Small intestine (tissue), 7 donors: ENCODE results near the gene SULT2A1. TPM values are rescaled to one million over a fixed set of nuclear protein-coding genes. Genes with fewer than 3 reads are reported as not detected.
"Not testable (repeated sequence)": the region's sequence is repeated elsewhere in the genome, so short reads cannot be mapped to it uniquely, and the experiment has no call there.

Experiments
- DNase-seq, 2 donors: peaks; one replicate each; pipeline versions ENCODE4 v3.0.0 to v3.0.0-alpha.2; 2013
- FAIRE-seq: peaks from 2 replicates; lab custom pipeline; 2012; peaks lifted over from hg19 to GRCh38; lab: Jason Lieb, UNC
- H3K27ac ChIP-seq, 3 donors: one replicate each; pipeline ENCODE4 v1.5.1; 2013; ENCODE audit warnings: low read length in 2 of 3, mild to moderate bottlenecking in 2 of 3, control low read depth in 1 of 3, inconsistent platforms in 1 of 3, low read depth in 1 of 3, moderate library complexity in 1 of 3
- H3K27me3 ChIP-seq, 3 donors: one replicate each; pipeline ENCODE4 v1.6.1; 2013; ENCODE audit warnings: low read length in 3 of 3, inconsistent platforms in 1 of 3; ENCODE audit not compliant: control insufficient read depth in 3 of 3, insufficient read depth in 3 of 3
- H3K36me3 ChIP-seq, 3 donors: one replicate each; pipeline ENCODE4 v1.6.1; 2013; ENCODE audit warnings: low read length in 3 of 3, inconsistent platforms in 1 of 3, low read depth in 1 of 3, mild to moderate bottlenecking in 1 of 3, moderate library complexity in 1 of 3; ENCODE audit not compliant: control insufficient read depth in 3 of 3, insufficient read depth in 2 of 3
- H3K4me1 ChIP-seq, 3 donors: one replicate each; pipeline ENCODE4 v1.6.1; 2013; ENCODE audit warnings: low read length in 2 of 3, inconsistent platforms in 1 of 3, low read depth in 1 of 3, mild to moderate bottlenecking in 1 of 3, moderate library complexity in 1 of 3; ENCODE audit not compliant: control insufficient read depth in 3 of 3, insufficient read depth in 2 of 3
- H3K4me3 ChIP-seq, 3 donors: one replicate each; pipeline ENCODE4 v1.5.1; 2013; ENCODE audit warnings: low read length in 3 of 3, control low read depth in 1 of 3, inconsistent platforms in 1 of 3, low read depth in 1 of 3, mild to moderate bottlenecking in 1 of 3, moderate library complexity in 1 of 3
- H3K9me3 ChIP-seq, 2 donors: one replicate each; pipeline ENCODE4 v1.6.1; 2013; ENCODE audit warnings: low read depth in 1 of 2, low read length in 1 of 2; ENCODE audit not compliant: control insufficient read depth in 2 of 2, insufficient read depth in 1 of 2
- WGBS, 3 donors: extraction: QIAGEN DNeasy Blood & Tissue Kit; methylation state at CpG; one replicate each; pipeline ENCODE4 v1.1.7; 2013; 5-methylcytosine and 5-hydroxymethylcytosine counted together
- polyA plus RNA-seq, 4 donors: library from polyadenylated mRNA; stranded (reverse) in 3 of 4; unstranded in 1 of 4; fragments of 200-250 nt in 3 of 4; fragments of 120-200 nt in 1 of 4; gene quantifications; one replicate each; pipeline versions ENCODE4 v1.2.1 to v1.2.3, GENCODE V29; 2013
- donor health status: healthy with polysubstance abuse.
- donor health status: control.
- donor health status: control.
- donor health status: Bipolar disorder and iron deficiency.
- donor health status: healthy.

SULT2A1 gene
- polyA plus RNA-seq, 4 donors = 12.7 to 275 (median 187) TPM

- Histone ChIP-seq H3K4me3 (peak overlapping the region in 2 of 3 donors; percentile 1 to 6), H3K9me3 (no peaks in the 10 kb centered on the region), H3K4me1 (no peaks in the 10 kb centered on the region), H3K36me3 (peaks cover 0 to 32% (median 4%) of the 10 kb centered on the region in 3 donors), H3K27ac (no peak overlapping the region), H3K27me3 (no peaks in the 10 kb centered on the region)
- FAIRE-seq (no peak), DNase-seq (no peak)
- WGBS, 3 donors = 70 to 78% (median 70%) methylated on average over 3 of the region's 3 CpGs
These were observed 3.2 kb downstream of the SULT2A1 start for GRCh38 chr19:47882890-47883289.

DNA sequence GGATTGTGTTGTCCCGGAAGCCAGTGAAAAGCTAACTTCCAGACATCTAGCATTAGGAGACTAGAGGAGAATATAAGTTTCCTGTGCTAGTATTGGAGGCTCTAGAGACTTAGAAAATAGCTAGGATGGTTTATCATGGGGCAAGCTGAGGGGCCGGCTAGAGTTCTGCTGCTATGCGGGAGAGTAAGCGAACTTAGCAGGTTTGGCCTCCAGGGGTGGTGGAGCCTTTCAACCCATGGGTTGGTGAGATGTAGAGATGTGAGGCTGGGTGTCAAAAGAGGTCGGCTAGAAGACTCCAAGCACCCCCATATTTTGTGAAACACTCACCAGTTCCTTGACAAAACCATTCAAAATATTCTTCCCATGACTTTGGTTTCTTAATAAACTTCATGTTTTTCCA lies 4.4 kb downstream of the SULT2A1 start:
- Histone ChIP-seq H3K4me3 (no peak overlapping the region), H3K9me3 (no peaks in the 10 kb centered on the region), H3K27me3 (no peaks in the 10 kb centered on the region), H3K27ac (no peak overlapping the region), H3K4me1 (no peaks in the 10 kb centered on the region), H3K36me3 (peaks cover 0 to 36% (median 4%) of the 10 kb centered on the region in 3 donors)
- WGBS, 3 donors = 79 to 93% (median 86%) methylated on average over 5 of the region's 5 CpGs
- no peak for FAIRE-seq
- no peak for DNase-seq

- H3K9me3 ChIP-seq, H3K27me3 ChIP-seq, H3K27ac ChIP-seq, FAIRE-seq, H3K4me1 ChIP-seq, DNase-seq, H3K4me3 ChIP-seq: not testable (repeated sequence)
- peaks cover 0 to 46% (median 4%) of the 10 kb centered on the region in 3 donors for H3K36me3 ChIP-seq
- 63 to 72% (median 65%) methylated on average over 3 to 4 of the region's 4 CpGs for WGBS, 3 donors
These were observed 6.7 kb downstream of the SULT2A1 start for GRCh38 chr19:47879385-47879784.

GRCh38 chr19:47878906-47879305 lies 7.2 kb downstream of the SULT2A1 start:
- H3K36me3 ChIP-seq = peaks cover 0 to 51% (median 4%) of the 10 kb centered on the region in 3 donors
- 72 to 95% (median 89%) methylated on average over 4 of the region's 4 CpGs for WGBS, 3 donors

DNA sequence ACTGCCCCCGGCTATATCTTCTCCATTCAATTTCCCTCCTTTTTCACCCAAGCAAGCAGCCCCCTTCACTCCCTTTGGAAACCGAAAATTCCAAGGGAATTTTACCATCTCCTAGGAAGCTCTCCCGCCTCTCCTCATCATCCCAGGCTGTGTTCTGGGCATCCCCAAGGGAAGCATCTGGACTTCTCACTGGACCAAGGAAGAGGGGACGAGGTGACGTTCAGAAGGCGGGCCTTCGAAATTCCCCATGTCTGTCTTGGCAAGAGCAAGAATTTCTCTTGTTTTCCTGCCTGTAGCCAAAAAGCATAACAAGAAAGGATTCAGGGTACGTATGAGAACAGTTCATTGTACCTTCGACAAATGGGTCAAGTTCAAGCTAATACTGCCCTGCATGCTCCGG lies 20.9 kb downstream of the SULT2A1 start:
- Histone ChIP-seq H3K4me1 (no peaks in the 10 kb centered on the region), H3K4me3 (no peak overlapping the region), H3K27me3 (peaks cover 0 to 6% (median 0%) of the 10 kb centered on the region in 3 donors), H3K27ac (no peak overlapping the region), H3K9me3 (peaks cover 0 to 3% of the 10 kb centered on the region in 2 donors), H3K36me3 (no peaks in the 10 kb centered on the region)
- 64 to 74% (median 69%) methylated on average over 10 of the region's 10 CpGs for WGBS, 3 donors
- no peak for FAIRE-seq
- DNase-seq = no peak

More at GRCh38 chr19:47878906-47879305, 7.2 kb downstream of the SULT2A1 start:
- Histone ChIP-seq H3K27me3 (no peaks in the 10 kb centered on the region), H3K27ac (no peak overlapping the region), H3K4me1 (no peaks in the 10 kb centered on the region), H3K9me3 (no peaks in the 10 kb centered on the region), H3K4me3 (no peak overlapping the region)
- no peak for FAIRE-seq
- DNase-seq = no peak

DNA sequence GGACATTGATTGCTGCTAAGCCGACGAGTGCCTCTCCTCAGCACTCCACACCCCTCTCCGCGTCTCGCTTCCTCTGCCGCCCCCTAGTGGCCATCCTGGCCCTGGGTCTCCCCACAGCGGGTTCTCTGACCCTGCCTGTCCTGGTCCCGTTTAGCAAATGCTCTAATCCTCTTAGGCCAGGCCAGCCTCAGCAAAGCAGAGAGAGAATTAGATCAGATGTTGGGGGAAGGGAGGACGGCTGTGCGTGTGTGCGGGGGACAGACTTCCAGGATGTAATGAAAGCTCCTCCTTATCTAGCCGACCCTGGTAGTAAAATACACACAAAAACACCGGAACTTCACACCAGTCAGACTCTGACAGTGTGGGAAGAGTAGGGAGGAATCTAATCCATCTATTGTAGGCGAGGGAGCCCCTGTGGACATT lies 22.6 kb downstream of the SULT2A1 start:
- FAIRE-seq (no peak), DNase-seq (peak; percentile 77 to 83)
- Histone ChIP-seq H3K36me3 (no peaks in the 10 kb centered on the region), H3K27ac (no peak overlapping the region), H3K4me3 (no peak overlapping the region), H3K9me3 (peaks cover 0 to 3% of the 10 kb centered on the region in 2 donors), H3K4me1 (no peaks in the 10 kb centered on the region), H3K27me3 (peaks cover 0 to 6% (median 0%) of the 10 kb centered on the region in 3 donors)
- 12 to 17% (median 14%) methylated on average over 14 of the region's 14 CpGs for WGBS, 3 donors

DNA sequence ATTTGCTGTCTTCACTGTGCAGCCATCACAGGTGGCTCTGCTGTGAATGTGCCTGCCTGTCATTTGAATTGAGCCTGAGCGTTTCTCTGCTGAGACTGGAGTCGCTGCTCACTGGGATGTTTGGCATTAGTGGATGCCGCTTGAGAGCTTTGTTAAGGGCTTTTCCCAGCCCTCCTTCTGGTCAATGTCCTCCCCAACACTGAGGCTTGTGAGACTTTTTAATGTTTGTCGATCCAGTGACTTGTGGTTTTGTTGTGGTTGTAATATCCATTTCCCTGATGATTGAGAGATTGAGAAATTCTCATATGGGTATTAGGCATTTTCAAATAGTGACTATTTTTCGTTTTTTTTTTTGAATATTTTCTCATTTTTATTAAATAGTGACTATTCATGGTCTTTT lies 24.5 kb downstream of the SULT2A1 start:
- peaks cover 0 to 3% of the 10 kb centered on the region in 2 donors for H3K9me3 ChIP-seq
- no peak for DNase-seq
- H3K4me1 ChIP-seq = no peaks in the 10 kb centered on the region
- H3K36me3 ChIP-seq = no peaks in the 10 kb centered on the region
- H3K27ac ChIP-seq = no peak overlapping the region
- H3K4me3 ChIP-seq = no peak overlapping the region
- no peak for FAIRE-seq
- WGBS, 3 donors = 85 to 87% (median 86%) methylated on average over 5 of the region's 5 CpGs
- H3K27me3 ChIP-seq = peaks cover 0 to 6% (median 0%) of the 10 kb centered on the region in 3 donors

- Histone ChIP-seq H3K27ac (no peak overlapping the region), H3K9me3 (peaks cover 0 to 3% of the 10 kb centered on the region in 2 donors), H3K4me1 (no peaks in the 10 kb centered on the region), H3K36me3 (no peaks in the 10 kb centered on the region), H3K27me3 (peaks cover 0 to 6% (median 0%) of the 10 kb centered on the region in 3 donors), H3K4me3 (no peak overlapping the region)
- DNase-seq = no peak
- WGBS, 3 donors = 51 to 77% (median 62%) methylated on average over 9 to 32 of the region's 34 CpGs
- FAIRE-seq = no peak
These were observed 25.4 kb downstream of the SULT2A1 start for GRCh38 chr19:47860602-47861297.
